Stimulated activated CD4-positive, alpha-beta T cell treated with anti-CD3 and anti-CD28 coated beads, Interleukin-1b, Interleukin-23, amount 100 ng/mL, for 1 hour (primary cell): ENCODE results near the gene CFAP97.
A peak's percentile ranks its signal among the peaks of the same experiment; 100 is the strongest.
"Not testable (repeated sequence)": the region's sequence is repeated elsewhere in the genome, so short reads cannot be mapped to it uniquely, and the experiment has no call there.

Source experiments
- DNase-seq, 2 donors: peaks; one replicate each; pipeline ENCODE4 v3.0.0-alpha.2; 2020; ENCODE audit warnings: low read depth in 2 of 2

Gene CFAP97

DNA sequence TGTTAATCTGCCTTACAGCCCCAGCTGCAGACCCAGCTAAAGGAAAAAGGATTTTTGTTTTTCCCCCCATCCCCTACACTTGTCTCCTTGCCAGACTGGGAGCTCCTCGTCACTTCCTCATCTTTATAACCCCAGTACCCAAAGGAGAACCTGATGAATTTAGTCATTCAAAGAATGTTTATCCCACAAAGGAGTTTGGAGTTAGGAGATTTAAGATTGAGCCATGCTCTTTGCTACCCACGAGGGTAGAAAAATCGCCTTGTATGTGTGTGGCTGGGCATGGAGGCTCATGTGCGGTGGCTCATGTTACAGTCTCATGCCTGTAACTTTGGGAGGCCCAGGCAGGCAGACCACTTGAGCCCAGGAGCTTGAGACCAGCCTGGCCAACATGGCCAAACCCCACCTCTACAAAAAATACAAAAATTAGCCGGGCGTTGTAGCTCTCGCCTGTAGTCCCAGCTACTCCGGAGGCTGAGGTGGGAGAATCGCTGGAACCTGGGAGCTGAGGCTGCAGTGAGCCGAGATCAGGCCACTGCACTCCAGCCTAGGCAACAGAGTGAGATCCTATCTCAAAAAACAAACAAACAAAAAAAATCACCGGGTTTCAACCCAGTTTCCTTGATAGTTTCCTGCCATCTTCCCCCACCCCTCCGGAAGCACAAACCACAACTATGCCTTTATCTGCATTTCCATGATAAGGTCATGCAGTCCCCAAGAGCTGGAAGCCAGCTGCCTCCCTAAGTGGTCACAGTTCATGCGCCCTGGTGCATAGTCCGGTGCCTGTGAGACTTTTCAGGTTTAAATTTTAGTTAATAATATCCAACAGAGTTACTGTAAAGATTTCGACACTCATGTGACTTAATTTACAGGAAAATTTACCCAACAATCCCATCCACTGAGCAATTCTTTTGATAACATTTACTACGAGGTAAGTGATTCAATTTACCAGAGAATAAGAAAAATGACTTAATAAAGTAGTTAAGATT is 1.5 kb downstream of the CFAP97 start:
- no peak for DNase-seq

DNA sequence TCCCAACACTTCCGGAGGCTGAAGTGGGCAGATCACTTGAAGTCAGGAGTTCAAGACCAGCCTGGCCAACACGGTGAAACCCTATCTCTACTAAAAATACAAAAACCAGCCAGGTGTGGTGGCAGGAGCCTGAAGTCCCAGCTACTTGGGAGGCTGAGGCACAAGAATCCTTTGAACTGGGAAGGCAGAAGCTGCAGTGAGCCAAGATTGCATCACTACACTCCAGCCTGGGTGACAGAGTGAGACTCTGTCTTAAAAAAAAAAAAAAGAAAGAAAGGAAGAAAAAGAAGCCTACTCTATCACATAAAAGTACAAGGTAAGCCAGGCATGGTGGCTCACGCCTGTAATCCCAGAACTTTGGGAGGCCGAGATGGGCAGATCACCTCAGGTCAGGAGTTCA is 5.6 kb downstream of the CFAP97 start:
- not testable (repeated sequence) for DNase-seq

DNA sequence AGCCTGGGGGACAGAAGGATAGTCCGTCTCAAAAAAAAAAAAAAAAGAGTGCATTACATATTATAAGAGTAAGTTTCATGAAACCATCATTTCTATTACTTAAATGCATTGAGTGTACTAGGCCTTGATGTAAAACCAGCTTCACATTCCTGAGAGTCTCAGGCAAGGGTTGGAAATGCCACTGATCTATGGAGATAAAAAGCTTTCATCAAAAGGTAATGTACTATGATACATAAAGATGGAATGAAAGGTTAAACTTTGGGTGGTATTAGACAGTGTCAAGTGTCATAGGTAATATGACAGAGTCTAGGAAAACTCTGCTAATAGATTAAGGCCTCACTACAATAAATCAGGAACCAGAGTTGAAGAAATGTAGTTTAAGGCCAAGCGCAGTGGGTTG is 7.4 kb downstream of the CFAP97 start:
- DNase-seq = no peak

DNA sequence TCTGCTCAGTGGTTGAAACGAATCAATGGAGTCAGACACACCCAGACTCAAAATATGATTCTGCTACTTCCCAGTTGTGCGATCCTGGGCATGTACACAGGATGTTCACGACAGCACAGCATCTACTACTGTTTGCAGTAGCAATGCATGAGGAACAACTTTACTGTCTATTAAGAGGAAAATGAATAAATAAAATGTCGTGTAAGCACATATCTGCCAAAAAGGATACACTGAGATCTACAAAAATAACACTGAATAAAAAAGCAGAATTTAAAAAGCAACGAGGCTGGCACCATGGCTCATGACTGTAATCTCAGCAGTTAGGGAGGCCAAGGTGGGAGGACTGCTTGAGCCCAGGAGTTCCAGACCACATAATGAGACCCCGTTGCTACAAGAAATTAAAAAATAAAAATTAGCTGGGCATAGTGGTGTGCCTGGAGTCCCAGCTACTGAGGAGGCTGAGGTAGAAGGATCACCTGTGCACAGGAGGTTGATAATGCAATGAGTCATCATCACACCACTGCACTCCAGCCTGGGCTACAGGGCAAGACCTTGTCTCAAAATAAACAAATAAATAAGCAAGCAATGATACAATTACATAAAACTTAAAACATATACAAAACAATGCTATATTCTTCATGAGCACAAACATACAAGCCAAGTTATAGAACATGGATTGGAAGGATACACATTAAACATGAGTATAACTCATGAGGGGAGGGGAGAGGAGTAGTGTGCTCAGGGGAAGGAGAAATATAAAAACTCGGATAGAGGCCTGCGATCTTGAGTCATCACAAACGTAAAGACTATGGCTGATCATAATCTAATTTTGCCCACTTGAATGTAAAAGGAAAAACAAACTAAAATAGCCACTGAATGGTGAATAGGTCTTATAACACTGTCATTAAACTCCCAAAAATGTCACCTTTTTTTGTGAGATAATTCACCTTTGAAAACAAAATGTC is 8.6 kb downstream of the CFAP97 start:
- no peak for DNase-seq

DNA sequence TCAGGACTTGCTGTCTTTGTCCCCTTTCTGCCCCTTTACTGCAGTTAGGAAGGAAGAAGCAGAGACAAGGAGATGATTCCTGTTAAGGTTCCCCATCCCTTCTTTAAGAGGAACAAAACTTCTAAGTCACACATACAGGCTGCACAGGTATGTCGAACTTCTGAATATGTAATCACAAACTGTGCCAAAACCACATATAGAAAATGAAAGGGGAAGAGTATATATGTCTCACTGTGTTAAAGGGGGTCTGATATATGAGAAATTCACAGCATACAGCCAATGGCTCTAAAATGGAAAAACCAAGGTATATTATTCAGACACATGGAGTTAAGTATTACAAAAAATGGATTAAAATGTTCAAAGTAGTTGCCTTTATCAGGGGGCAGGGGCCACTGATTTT is 11.7 kb downstream of the CFAP97 start:
- DNase-seq = no peak

DNA sequence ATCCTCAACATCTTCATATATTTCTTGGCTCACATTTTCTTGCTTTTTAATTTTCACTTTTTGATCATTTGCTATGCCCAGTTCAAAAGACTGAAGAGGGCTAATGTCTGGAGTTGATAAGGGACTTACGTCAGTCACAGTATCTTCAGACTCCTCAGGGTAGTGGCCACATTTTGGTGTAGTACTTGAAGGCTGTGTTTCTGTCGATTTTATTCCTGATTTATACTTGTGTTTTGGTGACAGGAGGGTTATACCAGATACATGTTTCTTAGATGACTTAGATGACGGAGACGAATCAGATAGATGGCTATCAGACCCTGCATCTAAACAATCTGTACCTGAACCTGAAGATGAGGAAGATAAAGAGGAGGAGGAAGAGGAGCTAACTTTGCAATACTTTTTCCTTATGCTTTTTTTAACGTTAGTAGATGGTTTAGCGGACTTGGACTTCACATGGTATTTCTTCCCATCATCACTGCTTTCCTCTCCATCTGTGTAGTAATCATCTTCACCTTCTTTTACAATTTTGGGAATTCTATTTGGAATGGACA is 13.4 kb downstream of the CFAP97 start:
- no peak for DNase-seq

DNA sequence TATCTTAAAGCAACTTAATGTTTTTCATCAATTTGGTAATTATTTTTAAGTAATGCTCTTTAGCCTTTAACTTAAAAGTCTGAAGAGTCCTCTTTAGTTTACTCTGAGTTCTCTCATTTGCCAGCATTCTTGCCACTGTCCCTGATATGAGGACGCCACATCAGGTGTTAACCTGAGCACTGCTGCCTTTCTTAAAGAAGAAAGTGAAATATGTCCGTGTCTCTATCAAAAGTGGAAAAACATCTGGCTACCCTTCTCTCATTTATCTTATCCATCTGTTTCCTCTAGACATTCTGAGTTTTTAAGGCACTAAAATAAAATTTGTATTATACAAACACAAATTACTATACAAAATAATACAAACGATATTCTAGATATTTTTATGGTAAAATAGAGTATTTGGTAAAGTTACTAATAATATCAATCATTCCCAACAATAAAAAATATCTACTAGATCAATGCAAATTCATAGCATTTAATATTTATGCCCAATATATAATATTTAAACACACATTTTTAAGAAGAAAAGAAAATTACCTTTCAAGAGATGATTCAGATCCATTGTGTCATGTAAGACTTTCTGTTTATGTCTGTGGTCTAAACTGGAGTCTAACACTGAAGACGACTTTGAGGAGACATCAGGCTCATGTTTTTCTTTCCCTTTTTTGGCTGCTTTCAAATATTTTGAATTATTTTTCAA is 14.0 kb downstream of the CFAP97 start:
- no peak for DNase-seq

DNA sequence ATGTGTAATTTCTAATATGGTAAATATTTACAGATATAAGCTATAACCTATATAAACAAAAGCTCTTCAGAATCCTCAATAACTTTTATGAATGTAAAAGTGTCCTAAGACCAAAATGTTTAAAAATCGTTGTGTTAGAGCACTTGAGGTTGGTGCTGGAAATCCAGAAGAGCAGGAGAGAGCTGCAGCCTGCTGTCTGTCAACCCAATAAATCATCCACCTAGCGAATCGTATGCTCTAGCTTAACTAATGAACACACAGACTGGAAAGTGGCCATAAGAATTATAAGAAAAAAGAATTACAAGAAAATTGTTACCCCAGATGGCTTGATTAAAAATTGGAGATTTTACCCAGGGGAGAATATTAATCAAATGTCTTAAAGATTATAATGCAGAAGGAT is 17.0 kb downstream of the CFAP97 start:
- no peak for DNase-seq

DNA sequence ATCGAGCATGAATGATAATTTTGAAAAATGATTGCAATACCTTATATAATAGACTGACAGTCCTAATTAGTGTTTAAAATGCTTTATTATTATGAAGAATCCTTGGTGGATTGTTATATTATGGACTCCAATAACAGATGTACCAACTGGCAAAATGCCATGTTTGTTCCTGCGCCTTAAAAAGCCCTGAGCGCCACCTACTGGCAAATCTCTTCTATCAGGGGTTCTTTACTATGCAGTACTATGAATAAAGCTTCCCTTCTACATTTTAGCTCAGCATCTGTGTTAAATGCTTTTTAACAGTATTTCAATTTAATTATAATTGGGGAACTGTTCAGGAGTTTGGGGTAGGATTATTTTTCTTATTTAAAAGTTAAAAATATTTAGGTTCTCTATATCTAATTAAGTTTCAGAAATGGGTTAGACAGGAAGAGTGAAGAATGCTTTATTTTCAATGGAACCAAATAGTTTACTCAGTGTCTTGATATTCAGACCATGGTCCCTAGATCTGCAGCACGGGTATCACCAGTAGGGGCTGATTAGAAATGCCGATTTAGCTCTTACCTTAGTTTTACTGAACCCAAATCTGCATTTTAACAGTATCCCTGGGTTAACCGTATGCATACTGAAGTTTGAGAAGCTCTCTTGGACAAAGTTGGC is 20.0 kb downstream of the CFAP97 start:
- peak; percentile 47 to 53 for DNase-seq

DNA sequence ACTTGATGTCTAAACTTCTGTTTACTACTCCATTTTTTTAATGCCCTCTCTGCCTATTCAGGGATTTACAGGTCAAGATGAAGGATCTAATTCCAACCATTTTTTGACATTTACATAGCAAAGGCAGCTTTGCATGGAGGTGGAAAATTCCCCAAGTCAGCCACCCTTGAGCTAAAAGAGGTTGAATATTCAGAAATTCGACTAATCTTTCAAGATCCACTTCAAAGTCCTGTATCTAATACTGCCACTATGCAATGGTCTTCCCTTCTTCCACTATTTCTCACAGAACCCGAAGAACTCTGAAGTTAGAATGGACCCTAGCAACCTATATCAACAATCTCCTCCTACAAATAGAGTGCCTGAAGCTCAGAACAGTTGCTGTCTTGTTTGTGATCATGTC is 21.6 kb downstream of the CFAP97 start:
- DNase-seq = no peak

DNA sequence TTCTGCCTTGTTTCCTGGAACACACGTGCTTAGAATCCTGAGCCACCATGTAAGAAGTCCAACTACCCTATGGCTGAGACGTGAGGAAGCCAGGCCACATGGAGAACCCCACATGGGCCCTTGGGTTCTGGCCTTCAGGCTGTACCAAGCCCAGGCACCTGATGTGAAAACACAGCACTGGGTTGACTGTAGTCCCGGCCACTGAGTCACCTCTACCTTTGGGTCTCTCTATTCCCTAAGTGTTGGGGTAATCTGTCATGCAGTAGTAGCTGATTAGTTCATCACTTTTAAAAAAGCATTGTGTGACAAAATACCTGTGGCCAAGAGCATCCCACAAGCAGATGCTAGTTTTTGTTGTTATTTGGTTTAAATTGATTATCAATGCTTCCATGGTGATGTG is 24.3 kb downstream of the CFAP97 start:
- no peak for DNase-seq

DNA sequence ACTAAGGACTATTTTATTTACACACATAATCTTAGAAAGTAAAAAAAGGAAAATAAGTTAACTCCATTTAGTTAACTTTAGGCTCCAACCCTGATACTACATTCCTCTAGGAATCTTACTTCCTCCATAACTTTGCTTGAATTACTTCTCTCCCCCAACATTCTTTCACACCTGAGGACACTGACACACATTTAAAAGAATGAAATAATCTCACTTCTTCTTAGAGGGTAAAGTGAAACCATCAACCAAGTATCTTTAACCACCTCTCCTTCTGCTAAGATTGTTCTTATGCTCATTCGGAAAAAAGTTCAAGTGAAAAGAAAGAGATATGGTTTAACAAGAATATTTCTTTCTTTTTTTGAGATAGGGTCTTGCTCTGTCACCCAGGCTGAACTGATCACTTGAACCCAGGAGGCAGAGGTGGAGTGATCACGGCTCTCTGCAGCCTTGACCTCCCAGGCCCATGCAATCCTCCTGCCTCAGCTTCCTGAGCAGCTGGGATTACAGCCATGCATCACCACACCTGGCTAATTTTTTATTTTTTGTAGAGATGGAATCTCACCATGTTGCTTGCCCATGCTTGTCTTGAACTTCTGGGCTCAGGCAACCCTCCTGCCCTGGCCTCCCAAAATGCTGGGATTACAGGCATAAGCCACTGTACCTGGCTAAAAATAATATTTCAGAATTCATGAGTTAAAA is 32.3 kb downstream of the CFAP97 start:
- no peak for DNase-seq

DNA sequence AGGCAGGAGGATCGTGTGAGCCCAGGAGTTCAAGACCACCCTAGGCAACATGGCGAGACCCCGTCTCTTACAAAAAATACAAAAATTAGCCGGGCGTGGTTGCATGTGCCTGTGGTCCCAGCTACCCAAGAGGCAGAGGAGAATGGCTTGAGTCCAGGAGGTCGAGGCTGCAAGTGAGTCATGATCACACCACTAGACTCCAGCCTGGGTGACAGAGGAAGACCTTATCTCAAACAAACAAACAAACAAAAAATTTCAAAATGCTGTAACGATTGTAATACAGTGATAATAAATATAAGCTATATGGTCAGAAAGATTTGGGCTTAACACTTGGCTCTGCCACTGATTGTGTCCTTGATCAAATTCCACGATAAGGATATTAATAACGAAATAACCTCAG is 36.6 kb downstream of the CFAP97 start:
- DNase-seq = no peak

DNA sequence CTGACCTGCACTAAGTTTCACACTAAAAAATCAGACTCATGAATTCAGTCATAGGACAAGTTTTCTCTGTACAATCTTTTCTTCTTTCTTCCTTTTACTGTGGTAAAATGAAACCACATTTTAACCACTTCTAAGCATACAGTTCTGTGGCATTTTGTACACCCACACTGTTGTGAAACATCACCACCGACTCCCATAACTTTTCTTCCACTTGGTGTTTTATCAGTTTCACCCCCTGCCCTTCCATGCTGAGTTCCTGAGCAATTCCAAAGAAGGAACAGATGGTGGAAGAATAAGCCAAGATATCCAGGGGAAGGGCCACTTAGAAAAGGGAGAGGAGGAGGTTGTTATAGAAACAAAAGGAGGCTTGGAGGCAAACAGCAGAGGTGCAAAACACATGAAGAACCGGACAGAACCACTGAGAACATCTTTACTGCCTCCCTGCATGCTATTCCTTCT is 38.2 kb downstream of the CFAP97 start:
- no peak for DNase-seq

DNA sequence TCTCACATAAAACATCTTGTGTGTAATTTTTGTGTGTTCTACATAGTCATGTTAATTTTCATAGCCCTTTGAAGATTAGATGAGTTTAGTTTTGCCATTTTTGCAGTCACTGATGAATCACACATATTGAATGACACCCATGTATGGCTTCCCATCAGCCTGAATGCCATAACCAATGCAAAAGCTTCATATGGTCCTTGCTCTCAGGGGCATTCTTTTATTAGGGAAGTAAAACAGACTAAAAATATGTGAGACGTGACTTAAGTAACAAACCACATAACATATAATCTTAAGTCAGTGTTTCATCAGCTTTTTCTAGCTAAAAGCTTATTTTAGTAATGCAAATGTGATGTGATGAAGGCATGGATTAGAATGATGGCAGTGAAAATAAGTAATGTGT is 52.5 kb downstream of the CFAP97 start:
- DNase-seq = no peak

DNA sequence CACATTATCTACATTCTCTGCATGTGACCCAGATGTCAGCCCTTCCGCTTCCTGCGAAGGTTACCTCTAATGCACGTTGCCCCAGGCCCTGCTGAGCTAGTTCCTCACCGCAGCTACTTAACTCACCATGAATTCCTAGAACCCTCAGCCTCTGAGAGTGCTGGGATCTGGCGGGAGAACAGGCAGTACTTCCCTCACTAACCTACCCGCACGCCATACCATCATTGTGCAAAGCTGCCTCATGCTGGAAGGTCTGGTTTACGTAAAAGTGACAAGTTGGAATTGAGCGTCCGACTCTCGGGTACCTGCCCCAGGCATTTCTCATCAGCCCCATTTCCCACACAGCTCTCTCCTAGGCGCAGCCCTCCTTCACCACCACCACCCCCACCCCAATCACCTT is 54.4 kb downstream of the CFAP97 start:
- DNase-seq = no peak

DNA sequence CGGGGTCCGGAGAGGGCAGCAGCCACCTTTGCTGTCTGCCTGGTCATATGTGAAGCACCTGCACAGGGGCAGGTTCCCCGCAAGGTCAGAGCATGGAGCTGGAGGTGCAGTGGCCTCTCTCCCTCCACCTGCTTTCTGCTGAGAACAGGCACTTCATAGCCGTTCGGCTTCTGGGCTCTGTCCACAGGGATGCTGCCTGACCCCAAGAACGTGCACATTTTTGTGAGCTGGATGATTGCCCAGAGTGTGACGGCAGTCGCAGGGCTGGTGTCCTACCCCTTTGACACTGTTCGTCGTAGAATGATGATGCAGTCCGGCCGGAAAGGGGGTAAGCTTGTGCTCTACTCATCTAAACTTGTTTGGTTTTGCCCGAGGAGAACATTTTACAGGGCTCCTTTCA is 58.2 kb downstream of the CFAP97 start:
- DNase-seq = no peak

DNA sequence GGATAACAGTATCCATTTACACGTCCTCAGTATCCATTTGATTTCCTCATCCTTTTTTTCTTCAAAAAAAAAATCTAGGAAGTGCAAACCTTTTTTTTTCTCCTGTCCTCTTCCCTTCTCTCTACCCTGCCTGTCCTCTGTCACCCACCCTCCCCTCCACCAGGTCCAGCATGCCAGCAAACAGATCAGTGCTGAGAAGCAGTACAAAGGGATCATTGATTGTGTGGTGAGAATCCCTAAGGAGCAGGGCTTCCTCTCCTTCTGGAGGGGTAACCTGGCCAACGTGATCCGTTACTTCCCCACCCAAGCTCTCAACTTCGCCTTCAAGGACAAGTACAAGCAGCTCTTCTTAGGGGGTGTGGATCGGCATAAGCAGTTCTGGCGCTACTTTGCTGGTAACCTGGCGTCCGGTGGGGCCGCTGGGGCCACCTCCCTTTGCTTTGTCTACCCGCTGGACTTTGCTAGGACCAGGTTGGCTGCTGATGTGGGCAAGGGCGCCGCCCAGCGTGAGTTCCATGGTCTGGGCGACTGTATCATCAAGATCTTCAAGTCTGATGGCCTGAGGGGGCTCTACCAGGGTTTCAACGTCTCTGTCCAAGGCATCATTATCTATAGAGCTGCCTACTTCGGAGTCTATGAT is 59.1 kb downstream of the CFAP97 start:
- no peak for DNase-seq

DNA sequence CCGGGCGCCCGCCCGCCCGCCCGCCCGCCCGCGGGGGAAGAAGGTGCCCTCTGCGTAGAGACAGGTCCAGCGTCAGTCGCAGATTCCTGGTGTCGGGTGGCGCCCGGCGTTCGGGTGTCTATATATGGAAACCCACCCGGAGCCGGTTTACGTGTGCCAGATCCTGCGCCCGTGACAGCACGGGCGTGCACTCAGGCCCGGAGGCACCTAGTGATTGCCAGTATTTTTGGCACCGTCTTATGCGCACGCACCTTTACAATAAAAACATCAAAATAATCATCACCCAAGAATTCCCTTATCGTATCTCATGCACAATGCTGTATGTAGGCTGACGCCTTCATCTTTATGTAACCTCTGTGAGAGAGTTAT is 60.2 kb downstream of the CFAP97 start:
- no peak for DNase-seq
